HG03196 (cell line): Measurements from ENCODE around the gene TTC1.

Source experiments
- ATAC-seq: cut with Tn5 transposase; IDR thresholded peaks from one replicate; pipeline ENCODE4 v1.9.1; 2021; ENCODE audit not compliant: unreplicated experiment

Gene TTC1

DNA sequence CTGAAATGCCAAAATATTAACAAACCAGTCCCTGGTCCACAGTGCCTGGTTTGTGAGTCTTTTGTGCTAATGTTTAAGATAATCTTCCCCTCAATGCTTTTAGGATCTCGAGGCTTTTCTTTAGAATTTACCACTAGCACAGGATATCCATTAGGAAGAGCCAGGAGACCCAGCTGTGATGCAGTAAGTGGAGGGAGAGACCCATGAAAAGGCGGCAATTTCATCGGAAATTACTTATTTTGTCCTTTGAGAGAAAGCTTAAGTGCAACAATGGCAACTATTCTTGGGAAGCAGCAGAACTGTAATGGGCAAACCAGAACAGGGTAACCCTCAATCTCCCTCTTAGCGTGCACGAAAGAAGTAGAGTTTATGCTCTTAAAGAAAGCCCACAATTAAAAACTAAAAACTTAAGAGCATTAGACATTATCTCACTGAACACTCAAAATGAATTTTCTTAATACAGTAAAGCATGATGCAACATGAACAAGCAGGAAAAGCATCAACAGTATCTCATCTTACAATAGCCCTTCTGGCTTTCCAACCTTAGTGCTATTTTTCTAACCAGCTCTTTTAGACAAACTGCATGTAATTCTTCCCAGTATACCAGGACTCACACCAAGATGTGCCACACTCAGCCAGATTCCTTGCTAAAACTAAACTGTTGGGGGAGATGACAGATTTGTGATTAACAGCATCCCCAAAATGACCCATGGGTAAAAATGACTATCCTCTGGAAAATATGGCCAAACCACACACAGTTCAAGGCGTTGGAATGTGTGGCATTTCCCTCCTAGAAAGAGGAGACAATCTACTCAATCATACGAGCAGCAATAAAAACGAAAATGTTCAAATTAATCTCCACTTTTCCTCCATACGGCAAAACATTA, 73.9 kb downstream of the TTC1 start:
- ATAC-seq: no peak

DNA sequence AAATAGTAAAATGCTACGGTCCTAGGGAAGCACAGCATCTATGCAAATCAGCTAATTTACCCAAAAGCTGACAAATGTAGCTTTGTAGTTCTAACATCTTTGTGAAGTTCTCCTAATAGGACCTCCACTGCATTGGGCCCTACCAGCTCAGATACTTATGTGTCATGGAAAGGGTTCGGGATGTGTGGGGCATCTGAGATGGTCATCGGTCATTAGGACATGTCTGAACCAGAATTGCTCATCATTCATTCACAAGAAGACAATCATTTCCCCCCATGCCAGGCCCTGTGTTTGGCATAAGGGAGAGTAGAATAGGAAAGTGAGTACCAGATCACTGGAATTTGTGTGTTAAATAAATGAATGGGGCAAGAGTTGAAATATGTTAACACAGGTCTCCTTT, 74.6 kb downstream of the TTC1 start:
- ATAC-seq: no peak

DNA sequence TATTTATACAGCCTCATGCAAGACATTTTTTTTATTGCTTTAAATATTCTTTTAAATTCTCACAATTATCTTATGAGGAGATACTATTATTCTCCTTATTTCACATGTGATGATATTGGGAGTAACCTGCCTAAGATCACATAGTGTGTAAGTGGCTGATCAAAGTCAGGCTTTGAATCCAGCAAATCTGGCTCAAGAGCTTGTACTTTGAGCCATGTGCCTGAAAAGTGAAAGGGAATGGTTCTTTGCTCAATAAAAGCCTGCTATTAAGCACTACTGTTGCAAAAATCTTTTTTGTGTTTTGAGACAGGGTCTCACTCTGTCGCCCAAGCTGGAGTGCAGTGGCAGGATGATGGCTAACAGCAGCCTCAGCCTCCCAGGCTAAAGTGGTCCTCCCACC, 75.2 kb downstream of the TTC1 start:
- no peak for ATAC-seq

DNA sequence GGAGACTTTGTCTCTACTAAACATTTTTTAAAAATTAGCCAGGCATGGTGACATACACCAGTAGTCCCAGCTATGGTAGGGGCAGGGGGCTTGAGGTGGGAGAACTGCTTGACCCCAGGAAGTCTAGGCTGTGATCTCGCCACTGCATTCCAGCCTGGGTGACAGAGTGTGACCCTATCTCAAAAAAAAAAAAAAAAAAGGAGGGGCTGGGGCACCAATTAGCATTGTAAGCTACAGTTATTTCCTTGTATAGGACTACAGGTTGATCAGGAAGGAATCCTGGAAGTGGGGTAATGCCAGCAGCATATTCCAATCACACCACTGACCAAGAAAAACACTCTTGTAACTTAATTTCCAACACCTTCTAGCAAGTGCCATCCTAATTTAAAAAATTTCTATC, 78.3 kb downstream of the TTC1 start:
- ATAC-seq: no peak

DNA sequence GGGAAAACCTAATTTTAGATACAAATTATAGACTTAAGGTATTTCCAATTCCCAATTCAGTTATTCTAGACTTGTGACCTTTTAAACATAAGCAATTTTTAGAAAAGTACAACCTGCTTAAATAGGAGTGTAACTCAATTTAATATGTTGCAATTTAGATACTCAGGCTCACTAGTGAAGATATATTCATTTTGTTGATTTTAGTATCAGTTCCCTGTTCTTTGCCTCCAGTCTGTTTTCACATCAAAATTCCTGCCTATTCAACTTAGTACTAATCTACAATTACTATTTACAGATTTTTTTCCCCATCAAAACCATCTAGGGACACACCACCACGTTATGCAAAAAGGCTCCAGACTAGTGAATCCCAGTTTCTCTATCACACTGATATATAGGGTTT, 79.9 kb downstream of the TTC1 start:
- ATAC-seq: no peak

DNA sequence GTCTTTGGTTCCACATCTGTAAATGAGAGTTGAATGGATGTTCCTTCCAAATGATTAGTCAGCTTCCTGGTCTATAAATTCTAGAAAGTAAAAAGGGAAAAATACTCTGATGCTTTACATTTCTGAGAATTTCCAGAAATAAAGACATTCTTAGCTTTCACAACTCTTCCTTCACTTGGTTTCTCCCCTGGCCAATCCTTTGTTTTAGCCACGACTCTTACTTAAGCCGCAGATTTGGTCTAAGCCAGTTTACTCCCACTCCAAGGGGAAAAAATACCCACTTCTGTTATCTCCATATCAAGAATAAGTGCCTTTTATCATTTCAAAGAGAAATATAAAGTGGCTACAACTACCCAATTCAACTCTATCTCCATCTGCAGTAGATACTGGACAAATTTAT, 80.6 kb downstream of the TTC1 start:
- ATAC-seq: no peak

DNA sequence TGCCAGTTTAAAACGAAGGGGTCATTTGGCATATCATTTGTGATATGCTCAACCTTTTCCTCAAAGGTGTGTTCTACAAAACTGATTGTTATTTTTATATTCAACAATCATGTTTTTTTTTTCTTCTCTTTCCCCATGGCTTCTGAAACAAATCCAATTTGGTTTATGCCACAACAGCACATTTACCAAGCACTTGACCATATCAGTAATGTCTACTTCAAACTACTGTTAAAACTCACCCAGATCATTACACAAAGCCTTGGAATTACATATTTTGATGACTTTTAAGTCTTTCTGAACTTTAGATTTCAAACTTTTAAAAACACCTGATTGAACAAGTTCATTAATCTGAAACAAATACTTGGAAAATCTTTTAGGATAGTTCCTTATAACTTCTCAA, 81.1 kb downstream of the TTC1 start:
- ATAC-seq: no peak

DNA sequence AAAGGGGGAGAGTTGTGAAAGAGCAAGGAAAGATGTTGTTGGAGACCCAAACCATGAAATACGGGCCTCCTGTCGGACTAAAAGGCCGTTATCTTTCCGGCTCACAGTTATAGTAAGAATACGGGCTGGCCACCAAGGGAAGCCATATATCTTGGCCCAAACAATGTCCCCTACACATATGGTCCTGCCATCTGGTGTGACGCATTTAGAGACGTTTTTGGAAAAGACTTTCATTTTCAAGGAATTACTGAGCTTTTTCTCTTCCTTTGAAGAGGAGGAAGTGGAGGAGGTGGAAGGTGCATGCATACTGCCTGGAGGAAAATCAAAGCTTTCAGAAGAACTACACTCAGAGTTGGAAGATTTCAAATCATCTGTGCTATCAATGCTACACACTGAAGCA, 83.6 kb downstream of the TTC1 start:
- ATAC-seq: no peak

DNA sequence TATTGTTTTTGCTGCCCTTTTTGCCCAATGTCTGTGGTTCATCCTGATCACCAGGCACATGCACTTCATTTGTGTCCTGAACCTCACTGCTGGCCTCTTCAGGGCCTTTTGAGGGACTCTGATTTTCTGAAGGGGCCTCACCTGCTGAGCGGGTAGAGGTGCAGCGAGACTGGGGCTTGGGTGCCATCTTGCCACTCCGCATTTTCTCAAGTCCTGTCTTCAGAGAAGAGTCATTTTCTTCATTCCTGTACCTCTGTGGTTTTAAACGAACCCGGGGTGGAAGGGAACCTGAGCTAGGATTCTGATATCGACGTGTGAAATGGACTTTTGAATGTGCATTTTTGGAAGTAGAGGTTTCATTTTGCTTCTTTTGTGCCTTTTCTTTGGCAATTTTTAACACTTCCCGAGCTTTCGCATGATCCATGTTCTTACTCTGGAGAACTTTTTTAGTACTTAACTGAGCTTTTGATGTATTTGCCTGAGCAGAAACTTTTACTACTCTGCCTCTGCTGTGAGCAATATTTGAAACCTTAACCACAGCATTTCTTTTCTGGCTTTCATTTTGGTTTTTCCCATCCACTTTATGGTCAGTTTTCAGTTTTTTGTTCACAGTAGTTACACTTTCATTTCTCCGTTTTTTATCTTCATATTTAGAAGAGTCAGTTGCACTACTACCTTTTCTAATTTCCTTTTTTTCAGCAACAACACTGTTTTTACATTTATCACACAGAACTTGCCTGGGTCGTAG, 84.2 kb downstream of the TTC1 start:
- ATAC-seq: no peak

DNA sequence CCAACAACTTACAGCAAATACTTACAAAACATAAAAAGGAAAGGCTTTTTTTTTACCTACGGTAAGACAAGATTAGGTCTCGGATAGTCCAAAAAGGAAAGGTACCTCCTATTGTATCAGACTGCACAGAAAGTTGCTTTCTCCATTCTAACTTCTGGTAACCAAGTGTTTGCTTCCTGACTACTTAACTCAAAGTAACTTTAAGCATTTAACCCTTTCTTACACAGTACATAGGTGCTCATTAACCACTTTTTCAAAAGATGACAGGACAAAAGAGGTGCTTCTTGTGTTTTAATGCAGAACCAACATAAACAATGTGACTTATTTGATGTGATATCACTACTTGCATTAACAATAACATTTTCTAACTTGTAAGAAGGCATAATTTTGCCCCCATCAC, 87.2 kb downstream of the TTC1 start:
- no peak for ATAC-seq

DNA sequence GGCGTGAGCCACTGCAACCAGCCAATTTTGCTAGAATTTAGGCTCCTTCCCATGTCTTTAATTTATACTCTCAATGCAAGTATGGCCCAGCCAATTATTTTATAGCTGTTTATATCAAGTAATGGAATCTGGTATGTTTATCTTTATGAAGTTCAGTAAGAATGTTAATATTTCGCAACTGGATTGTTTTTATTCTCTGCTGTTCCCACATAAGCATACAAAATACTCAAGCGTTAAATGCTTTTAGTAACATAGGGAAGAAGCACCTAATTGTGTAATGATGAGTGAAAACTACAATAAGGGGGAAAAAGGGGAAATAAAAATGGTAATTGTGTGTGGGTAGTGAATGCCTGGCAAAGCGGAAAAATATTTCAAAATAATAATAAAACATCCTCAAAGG, 89.1 kb downstream of the TTC1 start:
- ATAC-seq: no peak

DNA sequence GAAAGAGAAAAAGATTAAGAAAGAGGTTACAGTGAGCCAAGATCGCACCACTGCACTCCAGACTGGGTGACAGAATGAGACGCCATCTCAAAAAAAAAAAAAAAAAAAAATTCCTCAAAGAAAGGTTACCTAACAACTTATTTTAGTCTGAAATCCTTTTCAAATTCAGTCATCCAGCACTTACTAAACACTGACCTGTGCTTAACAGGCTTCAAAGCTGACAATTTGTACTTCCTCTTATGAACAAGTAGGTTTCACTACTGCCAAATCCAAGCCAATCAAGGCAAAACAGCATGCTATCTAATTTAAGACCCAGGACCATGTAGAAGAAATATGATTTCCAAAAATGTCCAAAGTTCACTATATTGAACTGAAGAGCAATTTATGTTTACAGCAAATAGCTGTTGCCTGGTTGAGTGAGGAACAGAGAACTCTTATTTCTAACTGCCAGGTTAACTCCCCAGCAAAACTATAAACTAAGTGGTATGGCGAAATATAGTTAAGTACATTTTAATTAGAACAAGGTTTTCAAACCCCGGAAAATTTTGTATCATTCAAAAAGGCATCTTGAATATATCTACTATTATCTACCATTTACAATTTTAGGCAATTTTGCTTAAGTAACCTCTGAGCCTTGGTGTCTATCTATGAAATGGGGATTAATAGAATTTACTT, 96.9 kb downstream of the TTC1 start:
- peak; percentile 74 for ATAC-seq

DNA sequence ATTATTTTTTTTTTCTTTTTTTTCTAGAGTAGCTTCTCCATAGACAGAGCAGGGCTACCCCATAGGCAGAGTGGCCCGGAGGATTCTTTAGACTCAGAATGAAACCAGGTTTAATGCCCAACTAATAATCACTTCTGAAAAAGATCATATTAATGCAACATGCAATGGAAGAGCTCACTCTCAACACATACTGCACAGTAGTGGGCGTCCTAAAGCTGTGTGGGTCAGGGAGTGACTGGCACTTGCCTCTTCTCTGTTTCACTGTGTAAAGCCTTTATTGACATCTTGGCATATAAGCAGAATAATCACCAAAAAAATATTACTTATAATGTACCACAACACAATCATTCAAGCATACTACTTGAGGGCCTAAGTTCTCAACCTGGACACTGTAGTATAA, 99.2 kb downstream of the TTC1 start:
- ATAC-seq: no peak
